ENCODE data around the gene LRRC74A.

Gene LRRC74A

GRCh38 chr14:76784881-76785280, 41.3 kb upstream of the LRRC74A start:
- Histone ChIP-seq H3K4me3 (no peak overlapping the region), H3K27ac (peak overlapping the region; percentile 59 to 61)
- DNase-seq (ENCODE audit: low spot score), result peak; percentile 89
- TF ChIP-seq CTCF (IDR thresholded peaks at IDR 0.05), result peak; percentile 89

GRCh38 chr14:76786601-76787000, 39.6 kb upstream of the LRRC74A start:
- no peak for DNase-seq (ENCODE audit: low spot score)
- no peak for TF ChIP-seq CTCF (IDR thresholded peaks at IDR 0.05)
- Histone ChIP-seq H3K27ac (no peak overlapping the region), H3K4me3 (no peak overlapping the region)

- DNase-seq (ENCODE audit: low spot score), result no peak
These were observed 33.8 kb upstream of the LRRC74A start for GRCh38 chr14:76792422-76792821.

GRCh38 chr14:76793324-76793723, 32.9 kb upstream of the LRRC74A start:
- Histone ChIP-seq H3K27ac (no peak overlapping the region), H3K4me3 (no peak overlapping the region)
- DNase-seq (ENCODE audit: low spot score), result no peak
- TF ChIP-seq CTCF (IDR thresholded peaks at IDR 0.05), result no peak

More at GRCh38 chr14:76792422-76792821, 33.8 kb upstream of the LRRC74A start:
- TF ChIP-seq CTCF (IDR thresholded peaks at IDR 0.05), result no peak
- H3K4me3 ChIP-seq, result no peak overlapping the region
- H3K27ac ChIP-seq, result no peak overlapping the region

- DNase-seq (ENCODE audit: low spot score), result no peak
- H3K27ac ChIP-seq, result no peak overlapping the region
- H3K4me3 ChIP-seq, result no peak overlapping the region
- no peak for TF ChIP-seq CTCF (IDR thresholded peaks at IDR 0.05)
These were observed 32.3 kb upstream of the LRRC74A start for GRCh38 chr14:76793956-76794355.

- Histone ChIP-seq H3K4me3 (no peak overlapping the region), H3K27ac (no peak overlapping the region)
- DNase-seq (ENCODE audit: low spot score), result no peak
- TF ChIP-seq CTCF (IDR thresholded peaks at IDR 0.05), result no peak
These were observed 19.8 kb upstream of the LRRC74A start for GRCh38 chr14:76806446-76806845.

- Histone ChIP-seq H3K4me3 (no peak overlapping the region), H3K27ac (no peak overlapping the region)
- no peak for TF ChIP-seq CTCF (IDR thresholded peaks at IDR 0.05)
- no peak for DNase-seq (ENCODE audit: low spot score)
These were observed 18.2 kb upstream of the LRRC74A start for GRCh38 chr14:76808011-76808410.

Data from coronary artery (tissue), 2 donors.